ENCODE measurements around the gene MYL7.

DNA sequence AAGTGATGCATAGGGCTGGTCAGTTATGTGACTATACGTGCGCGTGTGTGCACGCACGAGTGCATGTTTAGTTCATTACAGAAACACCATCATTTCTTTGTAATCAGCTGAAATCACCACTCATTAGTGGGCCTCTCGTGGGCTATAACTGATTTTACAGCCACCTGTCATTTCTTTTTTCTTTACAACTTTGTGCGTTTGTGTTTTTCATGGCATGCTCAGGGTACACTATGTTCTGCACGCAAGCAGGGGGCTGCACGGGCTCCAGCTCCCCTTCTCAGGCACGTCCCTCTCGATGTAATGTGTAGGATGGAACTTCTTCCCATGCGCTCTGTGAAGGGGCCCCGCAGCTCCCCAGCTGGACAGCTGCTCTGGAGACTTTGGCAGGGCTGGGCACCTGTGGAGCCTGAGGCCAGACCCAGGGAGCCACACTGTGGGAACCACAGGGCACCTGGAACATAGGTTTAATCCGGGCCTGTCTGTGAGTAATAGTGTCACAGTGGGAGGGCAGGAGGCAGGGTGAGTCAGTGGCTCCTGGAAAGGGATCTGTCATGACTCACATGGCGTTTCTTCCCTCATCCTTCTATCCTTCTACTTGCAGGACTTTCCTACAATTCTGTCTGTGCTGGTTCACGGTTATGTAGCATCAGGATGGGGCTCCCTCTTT is 43.2 kb upstream of the MYL7 start:
- TF ChIP-seq, protein P1, sequence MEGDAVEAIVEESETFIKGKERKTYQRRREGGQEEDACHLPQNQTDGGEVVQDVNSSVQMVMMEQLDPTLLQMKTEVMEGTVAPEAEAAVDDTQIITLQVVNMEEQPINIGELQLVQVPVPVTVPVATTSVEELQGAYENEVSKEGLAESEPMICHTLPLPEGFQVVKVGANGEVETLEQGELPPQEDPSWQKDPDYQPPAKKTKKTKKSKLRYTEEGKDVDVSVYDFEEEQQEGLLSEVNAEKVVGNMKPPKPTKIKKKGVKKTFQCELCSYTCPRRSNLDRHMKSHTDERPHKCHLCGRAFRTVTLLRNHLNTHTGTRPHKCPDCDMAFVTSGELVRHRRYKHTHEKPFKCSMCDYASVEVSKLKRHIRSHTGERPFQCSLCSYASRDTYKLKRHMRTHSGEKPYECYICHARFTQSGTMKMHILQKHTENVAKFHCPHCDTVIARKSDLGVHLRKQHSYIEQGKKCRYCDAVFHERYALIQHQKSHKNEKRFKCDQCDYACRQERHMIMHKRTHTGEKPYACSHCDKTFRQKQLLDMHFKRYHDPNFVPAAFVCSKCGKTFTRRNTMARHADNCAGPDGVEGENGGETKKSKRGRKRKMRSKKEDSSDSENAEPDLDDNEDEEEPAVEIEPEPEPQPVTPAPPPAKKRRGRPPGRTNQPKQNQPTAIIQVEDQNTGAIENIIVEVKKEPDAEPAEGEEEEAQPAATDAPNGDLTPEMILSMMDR (IDR thresholded peaks at IDR 0.05): no peak
- TF ChIP-seq EP300 (IDR thresholded peaks at IDR 0.05): no peak

Measured in gastroesophageal sphincter (tissue), 3 donors.